IMR-90 (cell line): ENCODE data around the gene MMRN2.

Experiments
- CEBPB ChIP-seq: IDR thresholded peaks from 2 replicates; pipeline ENCODE4 v1.6.1; 2012; ENCODE audit warnings: low read depth, low read length, improper control_type of control experiment
- CTCF ChIP-seq: conservative IDR thresholded peaks from 2 replicates; pipeline ENCODE4 v1.5.1; 2012; ENCODE audit warnings: mild to moderate bottlenecking, low read depth, low read length, improper control_type of control experiment
- MXI1 ChIP-seq: IDR thresholded peaks from 2 replicates; pipeline ENCODE4 v1.6.1; 2012; ENCODE audit warnings: low read depth, mild to moderate bottlenecking, low read length, moderate library complexity, borderline replicate concordance
- NFE2L2 ChIP-seq: fragments of 150-350 bp; IDR thresholded peaks from 2 replicates; pipeline ENCODE4 v1.6.1; 2016; ENCODE audit warnings: low read depth, mild to moderate bottlenecking, low read length
- POLR2A ChIP-seq: IDR thresholded peaks from 2 replicates; pipeline ENCODE4 v1.6.1; 2012; ENCODE audit warnings: mild to moderate bottlenecking, low read depth, low read length
- RAD21 ChIP-seq: IDR thresholded peaks from 2 replicates; pipeline ENCODE4 v1.6.1; 2012; ENCODE audit warnings: low read length, improper control_type of control experiment
- RFX5 ChIP-seq: IDR thresholded peaks from 2 replicates; pipeline ENCODE4 v1.8.0; 2012; ENCODE audit warnings: low read depth, mild to moderate bottlenecking, low read length, moderate library complexity
- SMC3 ChIP-seq: fragments of 150-350 bp; IDR thresholded peaks from 2 replicates; pipeline ENCODE4 v1.6.1; 2016; ENCODE audit warnings: low read depth, mild to moderate bottlenecking, antibody characterized with exemption, low read length, moderate library complexity

GRCh38 chr10:86968994-86969355 is 11.6 kb upstream of the MMRN2 start:
- TF ChIP-seq SMC3 (no peak), CTCF (no peak), CEBPB (no peak), NFE2L2 (no peak), POLR2A (no peak), RFX5 (no peak), RAD21 (no peak), MXI1 (no peak)
